ENCODE results near the gene CALML3. TPM values are rescaled to one million over a fixed set of nuclear protein-coding genes. Genes with fewer than 3 reads are reported as not detected.
A peak's percentile ranks its signal among the peaks of the same experiment; 100 is the strongest.

Gene CALML3
- total RNA-seq, 1 donor from 2014 or later, result not detected

DNA sequence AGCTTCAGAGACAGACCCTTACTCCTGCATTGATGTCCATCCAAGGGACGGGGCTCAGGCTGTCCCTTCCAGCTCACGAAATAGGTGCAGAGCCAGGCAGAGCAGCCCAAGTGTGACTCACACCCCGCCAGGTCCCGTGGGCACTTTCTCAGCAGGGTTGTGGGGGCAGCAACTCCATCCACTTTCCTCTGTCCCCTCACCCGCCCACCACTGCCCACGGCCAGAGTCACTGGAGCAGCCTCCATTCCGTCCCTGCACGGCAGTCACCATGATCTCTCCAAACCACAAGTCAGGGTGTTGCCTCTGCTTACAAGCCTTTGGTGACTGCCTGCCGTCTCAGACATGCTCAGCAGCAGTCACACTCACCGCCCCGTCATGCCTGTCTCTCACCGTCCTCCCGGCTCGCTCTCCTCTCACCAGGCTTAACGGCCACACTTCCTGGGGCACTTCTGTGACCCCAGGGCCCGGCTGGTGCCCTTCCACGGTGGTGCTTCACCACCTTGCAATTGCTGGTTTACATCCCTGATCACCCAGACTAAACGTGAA, 39.3 kb downstream of the CALML3 start:
- intact Hi-C loops (cut with micrococcal nuclease), result no loop called here
- no peak overlapping the region for H3K27ac Mint-ChIP-seq
- ChIA-PET CTCF (no interaction called here), POLR2A (no interaction called here)
- no peaks in the 10 kb centered on the region for H3K9me3 Mint-ChIP-seq
- no peak for TF ChIP-seq CTCF (IDR thresholded peaks at IDR 0.05)
- H3K36me3 Mint-ChIP-seq (ENCODE audit: low read depth), result no peaks in the 10 kb centered on the region
- no peaks in the 10 kb centered on the region for H3K4me1 Mint-ChIP-seq
- peaks cover 16% of the 10 kb centered on the region for H3K27me3 Mint-ChIP-seq
- DNase-seq, result no peak
- no peak for ATAC-seq (ENCODE audit: low read depth)
- no peak overlapping the region for H3K4me3 Mint-ChIP-seq

DNA sequence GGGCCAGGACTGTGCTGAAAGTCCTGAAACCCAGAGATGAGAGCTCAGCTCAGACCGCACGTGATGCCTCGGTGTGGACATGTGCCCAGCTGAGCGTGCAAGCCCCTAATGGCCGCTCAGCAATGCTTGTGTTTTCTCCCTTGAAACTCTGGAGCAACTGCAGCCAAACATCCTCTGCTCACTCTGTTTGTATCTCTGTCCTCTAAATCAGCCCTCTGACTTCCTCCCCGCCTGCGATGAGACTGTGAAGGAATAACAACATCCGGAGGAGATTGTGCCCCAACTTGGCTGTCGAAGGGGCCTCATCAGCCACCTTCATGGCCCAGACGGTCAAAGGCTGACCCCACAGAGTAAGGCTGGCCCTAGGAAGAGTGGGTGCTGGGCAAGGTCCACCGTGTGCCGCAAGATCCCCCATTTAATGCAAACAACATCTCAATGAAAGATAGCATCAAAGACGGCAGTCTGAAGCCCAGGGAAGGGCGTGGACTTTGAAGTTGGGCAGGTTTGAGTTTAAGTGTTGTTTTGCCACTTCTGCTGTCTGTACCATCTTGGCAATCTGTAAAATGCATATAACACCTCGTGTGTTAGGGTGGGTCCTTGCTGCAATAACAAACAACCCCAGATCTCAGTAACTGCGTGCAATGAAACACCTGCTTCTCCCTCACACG, 39.9 kb downstream of the CALML3 start:
- no peaks in the 10 kb centered on the region for H3K9me3 Mint-ChIP-seq
- H3K27me3 Mint-ChIP-seq, result peaks cover 14% of the 10 kb centered on the region
- no peak for ATAC-seq (ENCODE audit: low read depth)
- intact Hi-C loops (cut with micrococcal nuclease), result no loop called here
- H3K27ac Mint-ChIP-seq, result no peak overlapping the region
- CTCF ChIA-PET, result interaction anchor here (1.5 kb wide), 1 partner anchor 59 kb away, joined by 3 read pairs; no protein-coding TSS in a partner anchor
- no peaks in the 10 kb centered on the region for H3K36me3 Mint-ChIP-seq (ENCODE audit: low read depth)
- peak; percentile 3 for DNase-seq
- H3K4me3 Mint-ChIP-seq, result no peak overlapping the region
- H3K4me1 Mint-ChIP-seq, result no peaks in the 10 kb centered on the region
- TF ChIP-seq CTCF (IDR thresholded peaks at IDR 0.05), result no peak
- POLR2A ChIA-PET, result no interaction called here

DNA sequence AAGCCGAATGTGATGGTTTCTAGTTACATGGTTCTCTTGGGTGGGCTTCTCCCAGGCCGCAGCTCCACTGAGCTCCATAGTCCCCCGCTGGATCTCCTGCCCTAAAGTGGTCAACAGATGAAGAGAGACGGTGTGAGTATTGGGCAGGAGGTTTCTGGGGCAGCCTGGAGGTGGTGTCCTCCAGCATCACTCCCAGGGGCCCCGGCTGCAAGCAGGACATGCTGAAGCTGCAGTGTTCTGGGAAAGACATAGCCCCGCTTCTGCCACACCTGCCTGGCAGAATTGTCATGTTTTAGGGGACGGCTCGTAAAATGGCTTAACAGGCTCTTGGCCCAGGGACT, 40.4 kb downstream of the CALML3 start:
- H3K27me3 Mint-ChIP-seq, result peaks cover 12% of the 10 kb centered on the region
- no peak overlapping the region for H3K4me3 Mint-ChIP-seq
- ATAC-seq (ENCODE audit: low read depth) (no peak), DNase-seq (peak; percentile 13)
- no peaks in the 10 kb centered on the region for H3K36me3 Mint-ChIP-seq (ENCODE audit: low read depth)
- ChIA-PET CTCF (interaction anchor here (1.5 kb wide), 1 partner anchor 58 kb away, joined by 3 read pairs; no protein-coding TSS in a partner anchor), POLR2A (no interaction called here)
- no peak for TF ChIP-seq CTCF (IDR thresholded peaks at IDR 0.05)
- H3K4me1 Mint-ChIP-seq, result no peaks in the 10 kb centered on the region
- H3K27ac Mint-ChIP-seq, result no peak overlapping the region
- no peaks in the 10 kb centered on the region for H3K9me3 Mint-ChIP-seq
- intact Hi-C loops (cut with micrococcal nuclease), result no loop called here

DNA sequence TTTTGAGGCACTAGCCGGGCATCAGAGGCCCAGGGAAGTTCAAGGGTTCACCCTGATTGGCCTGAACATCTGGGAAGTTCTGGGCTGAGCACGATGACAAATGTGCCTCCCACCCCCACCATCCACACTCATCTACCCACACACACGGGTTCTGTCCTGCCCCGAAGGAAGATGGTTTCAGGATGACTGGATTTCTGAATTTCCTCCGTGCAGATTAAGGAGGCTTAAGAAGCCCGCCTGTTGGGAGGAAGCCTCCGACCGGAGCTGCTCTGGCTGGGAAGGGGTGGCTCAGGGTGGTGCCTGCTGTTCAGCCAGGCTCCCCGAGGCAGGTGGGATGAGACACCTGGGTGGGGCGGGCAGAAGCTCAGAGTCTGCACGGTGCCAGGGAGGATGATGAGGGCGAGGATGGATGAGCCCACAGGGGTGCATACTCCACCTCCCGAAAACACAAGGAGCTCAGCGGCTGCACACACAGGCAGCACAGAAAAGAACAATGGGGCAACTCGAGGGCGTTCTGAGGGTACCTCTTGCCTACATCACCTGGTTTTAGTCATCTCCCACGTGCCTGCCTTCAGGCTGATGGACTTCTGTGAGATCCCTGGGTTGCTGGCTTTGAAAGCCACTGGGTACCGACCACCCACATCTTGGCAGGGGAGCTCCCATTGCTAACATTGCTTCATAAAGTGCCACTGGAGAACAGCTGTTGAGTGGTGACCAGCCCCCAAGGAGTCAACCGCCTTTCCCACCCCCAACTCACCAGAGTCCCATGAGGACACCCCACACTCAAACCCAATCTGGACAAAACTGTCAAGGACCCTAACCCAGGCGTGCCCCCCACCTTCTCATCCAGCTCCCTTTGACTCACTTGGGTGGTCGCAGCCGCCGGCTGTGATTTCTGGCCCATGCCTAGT, 41.2 kb downstream of the CALML3 start:
- Mint-ChIP-seq H3K36me3 (ENCODE audit: low read depth) (no peaks in the 10 kb centered on the region), H3K4me3 (no peak overlapping the region), H3K4me1 (no peaks in the 10 kb centered on the region), H3K27me3 (peaks cover 11% of the 10 kb centered on the region), H3K9me3 (no peaks in the 10 kb centered on the region), H3K27ac (no peak overlapping the region)
- CTCF ChIA-PET, result interaction anchor here (1.5 kb wide), 1 partner anchor 58 kb away, joined by 3 read pairs; no protein-coding TSS in a partner anchor
- TF ChIP-seq CTCF (IDR thresholded peaks at IDR 0.05), result no peak
- ATAC-seq (ENCODE audit: low read depth) (no peak), DNase-seq (peak; percentile 2)
- intact Hi-C loops (cut with micrococcal nuclease), result no loop called here
- POLR2A ChIA-PET, result no interaction called here

- intact Hi-C loops (cut with micrococcal nuclease), result no loop called here
- CTCF ChIA-PET, result no interaction called here
- DNase-seq (no peak), ATAC-seq (ENCODE audit: low read depth) (no peak)
- POLR2A ChIA-PET, result no interaction called here
- no peak overlapping the region for H3K27ac Mint-ChIP-seq
- H3K4me1 Mint-ChIP-seq, result no peaks in the 10 kb centered on the region
- TF ChIP-seq CTCF (IDR thresholded peaks at IDR 0.05), result no peak
- H3K27me3 Mint-ChIP-seq, result peaks cover 11% of the 10 kb centered on the region
- no peak overlapping the region for H3K4me3 Mint-ChIP-seq
- H3K9me3 Mint-ChIP-seq, result no peaks in the 10 kb centered on the region
- no peaks in the 10 kb centered on the region for H3K36me3 Mint-ChIP-seq (ENCODE audit: low read depth)
Observed at GRCh38 chr10:5566614-5567013, 41.9 kb downstream of the CALML3 start.

All from activated B cell treated with CpG ODN at 0.5 μM for 24 hours (primary cell).